RPMI8226 (cell line): ENCODE data around the gene STRN4.
"Not testable (repeated sequence)": the region's sequence is repeated elsewhere in the genome, so short reads cannot be mapped to it uniquely, and the experiment has no call there.

Source experiments
- DNase-seq: peaks from one replicate; pipeline ENCODE4 v3.0.0-alpha.2; 2015

The STRN4 gene

DNA sequence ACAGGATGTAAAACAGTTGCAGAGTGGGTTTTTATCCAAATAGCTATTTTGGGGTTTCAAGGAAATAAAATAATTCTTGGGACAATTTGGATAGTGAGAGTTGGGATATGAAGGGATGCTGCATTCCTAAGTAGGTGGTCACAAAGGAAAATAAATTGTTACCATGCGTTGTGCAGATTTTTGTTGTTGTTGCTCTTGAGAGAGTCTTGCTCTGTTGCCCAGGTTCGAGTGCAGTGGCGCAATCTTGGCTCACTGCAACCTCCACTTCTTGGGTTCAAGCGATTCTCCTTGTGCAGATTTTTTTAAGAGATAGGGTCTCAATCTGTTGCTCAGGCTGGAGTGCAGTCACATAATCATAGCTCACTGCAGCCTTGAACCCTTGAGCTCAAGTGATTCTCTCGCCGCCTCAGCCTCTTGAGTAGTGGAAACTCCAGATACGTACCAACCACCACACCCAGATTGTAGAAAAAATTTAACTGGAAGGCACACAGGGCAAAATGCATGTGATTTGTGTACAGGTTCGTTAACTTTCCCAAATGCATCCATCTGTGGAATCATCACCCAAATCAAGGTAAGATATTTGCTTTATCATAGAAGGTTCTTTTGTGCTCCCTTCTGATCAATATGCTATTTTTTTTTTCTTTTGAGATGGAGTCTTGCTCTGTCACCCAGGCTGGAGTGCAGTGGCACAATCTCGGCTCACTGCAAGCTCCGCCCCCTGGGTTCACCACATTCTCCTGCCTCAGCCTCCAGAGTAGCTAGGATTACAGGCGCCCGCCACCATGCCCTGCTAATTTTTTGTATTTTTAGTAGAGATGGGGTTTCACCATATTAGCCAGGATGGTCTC is 26.1 kb upstream of the STRN4 start:
- DNase-seq: no peak

DNA sequence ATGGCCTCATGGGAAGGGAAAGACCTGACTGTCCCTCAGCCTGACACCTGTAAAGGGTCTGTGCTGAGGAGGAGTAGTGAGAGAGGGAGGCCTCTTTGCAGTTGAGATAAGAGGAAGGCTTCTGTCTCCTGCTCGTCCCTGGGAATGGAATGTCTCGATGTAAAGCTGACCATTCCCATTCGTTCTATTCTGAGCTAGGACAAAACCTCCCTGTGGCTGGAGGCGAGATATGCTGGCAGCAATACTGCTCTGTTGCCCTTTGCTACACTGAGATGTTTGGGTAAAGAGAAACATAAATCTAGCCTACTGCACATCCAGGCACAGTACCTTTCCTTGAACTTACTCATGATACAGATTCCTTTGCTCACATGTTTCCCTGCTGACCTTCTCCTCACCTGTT is 22.5 kb upstream of the STRN4 start:
- not testable (repeated sequence) for DNase-seq

DNA sequence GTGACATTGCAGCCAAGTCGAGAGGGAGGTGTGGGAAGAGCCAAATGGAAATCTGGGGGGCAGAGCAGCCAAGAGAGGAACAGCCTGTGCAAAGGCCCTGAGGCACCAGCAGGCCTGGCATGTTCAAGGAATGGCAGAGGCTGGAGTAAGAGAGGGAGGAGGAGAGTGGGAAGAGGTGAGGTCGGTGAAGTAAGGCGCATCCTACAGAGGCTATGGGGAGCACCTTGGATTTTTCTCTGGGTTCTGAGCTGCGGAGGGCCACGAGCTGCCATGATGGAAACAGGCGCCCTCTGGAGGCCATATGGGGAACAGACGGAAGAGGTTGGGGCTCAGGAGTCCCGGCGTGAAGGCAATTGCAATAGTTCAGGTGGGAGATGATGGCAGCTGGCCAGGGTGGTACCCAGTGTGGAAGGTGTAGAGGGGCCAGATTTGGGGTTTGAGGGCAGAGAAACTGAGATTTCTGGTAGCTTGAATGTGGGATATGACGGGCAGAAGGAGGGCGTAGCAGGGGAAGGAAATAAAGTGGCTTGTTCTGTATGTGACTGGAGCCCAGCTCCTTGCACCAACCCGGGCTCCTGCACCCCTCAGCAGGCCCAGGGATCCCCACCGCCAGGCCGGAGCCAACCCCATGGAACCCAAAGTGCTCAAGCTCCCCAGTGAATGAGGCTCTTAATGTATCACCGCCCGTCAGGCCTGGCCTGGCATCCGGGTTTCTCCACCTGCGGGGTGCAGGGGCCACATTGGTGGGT is 20.5 kb upstream of the STRN4 start:
- peak; percentile 58 for DNase-seq

DNA sequence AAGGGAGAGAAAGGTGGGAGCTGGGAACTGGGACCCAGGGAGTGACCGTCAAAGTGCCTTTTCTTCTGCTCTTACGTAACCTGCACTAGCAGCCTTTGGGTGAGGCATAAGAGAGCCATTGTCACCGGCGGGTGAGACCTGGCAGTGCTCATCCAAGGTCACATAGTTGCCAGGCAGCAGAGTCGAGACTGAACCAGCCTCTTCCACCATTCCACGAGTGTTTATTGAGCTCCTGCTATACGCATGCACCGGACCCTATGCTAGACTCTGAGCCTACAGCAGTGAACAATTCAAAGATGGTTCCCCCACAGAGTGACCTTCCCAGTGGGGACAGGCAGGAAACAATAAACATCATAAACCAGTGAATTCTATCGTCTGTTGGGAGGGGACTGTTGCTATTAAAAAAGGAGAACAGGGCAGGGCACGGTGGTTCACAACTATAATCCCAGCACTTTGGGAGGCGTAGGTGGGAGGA is 18.6 kb upstream of the STRN4 start:
- DNase-seq: no peak

DNA sequence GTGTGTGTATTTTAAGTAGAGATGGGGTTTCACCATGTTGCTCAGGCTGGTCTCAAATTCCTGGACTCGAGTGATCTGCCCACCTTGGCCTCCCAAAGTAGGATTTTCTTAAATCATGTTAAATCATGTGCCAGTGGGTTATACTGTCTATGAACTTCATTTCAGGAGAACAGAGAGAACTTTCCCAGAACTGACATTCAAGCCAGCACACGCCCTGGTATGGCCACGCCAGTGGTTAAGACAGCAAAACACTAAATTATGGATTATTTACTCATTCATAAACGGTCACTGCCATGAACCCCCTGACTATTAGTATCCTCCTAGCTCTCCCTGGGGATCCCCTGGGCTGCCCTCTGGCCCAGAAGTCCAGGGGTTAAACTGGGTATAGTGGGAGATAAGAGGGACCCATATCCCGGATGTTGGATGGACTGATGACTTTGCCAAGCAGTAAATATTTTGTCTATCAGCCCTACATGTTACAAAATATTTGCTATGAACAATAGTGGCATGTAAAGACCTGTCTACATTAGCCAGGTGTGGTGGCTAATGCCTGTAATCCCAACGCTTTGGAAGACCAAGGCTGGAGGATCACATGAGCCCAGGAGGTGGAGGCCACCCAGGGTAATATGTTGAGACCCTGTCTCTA is 16.1 kb upstream of the STRN4 start:
- DNase-seq: no peak

DNA sequence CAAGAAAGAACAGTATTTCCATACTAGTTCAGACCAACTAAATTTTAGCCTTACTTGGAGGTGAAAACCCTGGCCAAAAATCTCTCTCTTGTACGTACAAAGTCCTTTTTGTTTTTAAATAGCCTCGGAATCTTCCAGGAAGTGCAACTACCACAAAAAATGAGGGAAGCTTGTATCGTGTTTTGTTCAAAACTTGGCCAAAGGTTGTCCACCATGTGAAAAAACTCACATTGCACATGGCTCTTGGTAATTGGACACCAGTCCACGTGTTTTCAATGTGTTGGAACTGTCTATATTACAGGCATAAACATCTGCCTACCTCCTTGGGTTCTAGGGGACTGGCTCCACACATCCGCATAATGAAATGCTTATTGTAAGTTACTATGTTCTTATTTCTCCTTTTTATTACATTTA is 15.2 kb upstream of the STRN4 start:
- no peak for DNase-seq

DNA sequence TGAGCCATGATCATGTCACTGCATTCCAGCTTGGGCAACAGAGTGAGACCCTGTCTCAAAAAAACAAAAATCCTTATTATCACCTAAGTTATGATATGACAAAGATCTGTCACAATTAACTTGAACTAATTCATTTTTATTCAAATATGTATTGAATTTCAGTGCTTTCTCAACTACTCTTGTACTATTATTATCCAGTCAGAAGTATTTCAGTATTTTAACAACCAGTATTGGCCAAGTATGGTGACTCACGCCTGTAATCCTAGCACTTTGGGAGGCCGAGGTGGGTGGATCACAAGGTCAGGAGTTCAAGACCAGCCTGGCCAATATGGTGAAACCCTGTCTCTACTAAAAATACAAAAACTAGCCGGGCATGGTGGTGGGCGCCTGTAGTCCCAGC is 14.6 kb upstream of the STRN4 start:
- DNase-seq: not testable (repeated sequence)

DNA sequence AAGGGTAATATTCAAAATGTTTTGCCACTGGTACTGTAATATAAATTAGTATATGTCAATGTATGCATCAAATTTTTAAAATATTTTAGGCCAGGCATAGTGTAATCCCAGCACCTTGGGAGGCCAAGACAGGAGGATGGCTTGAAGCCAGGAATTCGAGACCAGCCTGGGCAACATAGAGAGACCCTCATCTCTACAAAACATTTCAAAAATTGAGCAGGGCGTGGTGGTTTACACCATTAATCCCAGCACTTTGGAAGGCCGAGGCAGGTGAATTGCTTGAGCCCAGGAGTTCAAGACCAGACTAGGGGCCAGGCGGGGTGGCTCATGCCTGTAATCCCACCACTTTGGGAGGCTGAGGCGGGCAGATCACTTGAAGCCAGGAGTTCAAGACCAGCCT is 14.1 kb upstream of the STRN4 start:
- no peak for DNase-seq

DNA sequence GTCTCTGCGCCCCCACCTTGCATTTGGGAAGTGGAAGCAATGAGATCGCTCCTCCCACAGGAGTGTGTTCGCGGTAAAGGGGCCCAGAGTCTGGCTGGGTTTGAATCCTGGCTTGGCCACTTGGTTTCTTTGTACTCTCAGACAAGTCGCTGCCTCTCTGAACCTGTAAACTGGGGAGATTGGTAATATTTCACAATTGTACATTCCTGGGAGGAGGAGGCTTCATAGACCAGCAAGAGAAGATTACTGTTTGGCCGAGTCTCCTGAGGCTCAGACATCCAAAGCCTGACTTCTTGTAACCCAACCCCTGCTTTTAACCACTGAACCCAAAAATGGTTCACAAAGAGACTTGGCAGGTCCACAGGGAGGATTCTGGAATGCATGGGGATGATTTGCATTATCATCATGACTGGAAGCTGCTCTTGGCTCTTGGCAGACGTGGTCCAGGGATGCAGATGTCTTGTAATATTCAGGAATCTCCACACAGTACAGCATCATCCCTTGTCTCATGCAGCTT is 13.6 kb upstream of the STRN4 start:
- DNase-seq: no peak

DNA sequence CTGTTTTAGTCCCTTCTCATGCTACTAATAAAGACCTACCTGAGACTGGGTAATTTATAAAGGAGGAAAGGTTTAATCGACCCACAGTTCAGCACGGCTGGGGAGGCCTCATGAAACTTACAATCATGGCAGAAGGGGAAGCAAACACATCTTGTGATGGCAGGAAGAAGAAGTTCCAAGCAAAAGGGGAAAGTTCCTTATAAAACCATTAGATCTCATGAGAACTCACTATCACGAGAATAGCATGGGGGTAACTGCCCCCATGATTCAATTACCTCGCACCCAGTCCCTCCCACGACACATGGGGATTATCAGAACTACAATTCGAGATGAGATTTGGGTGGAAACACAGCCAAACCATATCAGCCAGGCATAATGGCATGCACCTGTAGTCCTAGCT is 13.0 kb upstream of the STRN4 start:
- DNase-seq: no peak

DNA sequence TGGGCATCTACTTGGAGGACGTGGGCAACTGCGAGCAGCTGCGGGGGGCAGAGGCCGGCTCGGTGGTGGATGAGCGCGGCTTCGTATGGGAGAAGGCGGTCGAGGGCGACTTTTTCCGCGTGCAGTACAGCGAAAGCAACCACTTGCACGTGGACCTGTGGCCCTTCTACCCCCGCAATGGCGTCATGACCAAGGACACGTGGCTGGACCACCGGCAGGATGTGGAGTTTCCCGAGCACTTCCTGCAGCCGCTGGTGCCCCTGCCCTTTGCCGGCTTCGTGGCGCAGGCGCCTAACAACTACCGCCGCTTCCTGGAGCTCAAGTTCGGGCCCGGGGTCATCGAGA is 10.3 kb upstream of the STRN4 start:
- no peak for DNase-seq

DNA sequence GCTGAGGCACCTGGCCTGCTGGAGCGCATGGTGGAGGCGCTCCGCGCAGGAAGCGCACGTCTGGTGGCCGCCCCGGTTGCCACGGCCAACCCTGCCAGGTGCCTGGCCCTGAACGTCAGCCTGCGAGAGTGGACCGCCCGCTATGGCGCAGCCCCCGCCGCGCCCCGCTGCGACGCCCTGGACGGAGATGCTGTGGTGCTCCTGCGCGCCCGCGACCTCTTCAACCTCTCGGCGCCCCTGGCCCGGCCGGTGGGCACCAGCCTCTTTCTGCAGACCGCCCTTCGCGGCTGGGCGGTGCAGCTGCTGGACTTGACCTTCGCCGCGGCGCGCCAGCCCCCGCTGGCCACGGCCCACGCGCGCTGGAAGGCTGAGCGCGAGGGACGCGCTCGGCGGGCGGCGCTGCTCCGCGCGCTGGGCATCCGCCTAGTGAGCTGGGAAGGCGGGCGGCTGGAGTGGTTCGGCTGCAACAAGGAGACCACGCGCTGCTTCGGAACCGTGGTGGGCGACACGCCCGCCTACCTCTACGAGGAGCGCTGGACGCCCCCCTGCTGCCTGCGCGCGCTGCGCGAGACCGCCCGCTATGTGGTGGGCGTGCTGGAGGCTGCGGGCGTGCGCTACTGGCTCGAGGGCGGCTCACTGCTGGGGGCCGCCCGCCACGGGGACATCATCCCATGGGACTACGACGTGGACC is 9.7 kb upstream of the STRN4 start:
- DNase-seq: no peak

DNA sequence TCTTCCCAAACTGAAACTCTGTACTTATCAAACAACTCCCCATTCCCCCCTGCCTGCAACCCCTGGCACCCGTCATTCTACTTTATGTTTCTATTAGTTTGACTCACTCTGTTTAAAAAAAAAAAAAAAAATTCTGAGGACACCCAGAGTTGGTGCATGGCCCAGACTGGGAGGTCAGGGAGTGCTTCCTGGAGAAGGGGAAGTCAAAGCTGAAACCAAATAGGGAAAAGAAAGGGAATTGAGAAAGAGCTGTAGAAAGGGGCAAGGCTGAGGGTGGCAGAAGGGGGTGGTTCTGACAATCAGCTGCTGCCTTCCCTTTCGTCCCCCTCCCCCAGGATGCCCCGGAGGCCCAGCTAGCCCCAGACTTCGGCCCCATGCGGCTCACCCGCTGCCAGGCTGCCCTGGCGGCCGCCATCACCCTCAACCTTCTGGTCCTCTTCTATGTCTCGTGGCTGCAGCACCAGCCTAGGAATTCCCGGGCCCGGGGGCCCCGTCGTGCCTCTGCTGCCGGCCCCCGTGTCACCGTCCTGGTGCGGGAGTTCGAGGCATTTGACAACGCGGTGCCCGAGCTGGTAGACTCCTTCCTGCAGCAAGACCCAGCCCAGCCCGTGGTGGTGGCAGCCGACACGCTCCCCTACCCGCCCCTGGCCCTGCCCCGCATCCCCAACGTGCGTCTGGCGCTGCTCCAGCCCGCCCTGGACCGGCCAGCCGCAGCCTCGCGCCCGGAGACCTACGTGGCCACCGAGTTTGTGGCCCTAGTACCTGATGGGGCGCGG is 9.0 kb upstream of the STRN4 start:
- DNase-seq: no peak

DNA sequence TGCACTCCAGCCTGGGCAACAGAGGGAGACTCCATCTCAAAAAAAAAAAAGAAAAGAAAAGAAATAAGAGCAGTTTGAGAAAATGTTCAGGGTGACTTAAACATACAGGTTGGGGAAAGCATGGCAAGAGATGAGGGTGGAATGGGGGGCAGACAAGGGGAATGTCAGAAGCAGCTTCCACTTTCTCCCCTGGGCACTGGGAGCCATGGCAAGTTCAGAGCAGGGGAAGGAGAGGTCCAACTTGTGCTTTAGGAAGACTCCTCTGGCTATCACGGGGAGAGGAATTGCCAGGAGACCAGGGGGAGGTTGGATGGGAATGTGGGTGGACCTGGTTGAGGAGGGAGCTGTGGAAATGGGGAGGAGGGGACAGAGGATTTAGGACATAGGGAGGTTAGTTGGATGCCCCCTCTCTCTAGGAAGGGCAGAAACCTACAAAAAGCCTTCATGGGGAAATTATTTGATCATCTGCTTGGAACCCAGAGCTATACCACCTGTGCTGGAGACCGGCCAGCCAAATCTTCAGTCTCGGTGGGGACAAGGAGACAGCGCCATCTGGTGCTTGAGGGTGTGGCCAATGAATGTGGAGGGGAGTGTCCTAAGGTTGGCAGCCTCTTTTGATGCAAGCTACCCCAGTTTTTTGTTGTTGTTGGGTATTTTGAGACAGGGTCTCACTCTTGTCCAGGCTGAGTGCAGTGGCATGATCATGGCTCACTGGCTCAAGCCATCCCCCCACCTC is 7.3 kb upstream of the STRN4 start:
- peak; percentile 88 for DNase-seq

DNA sequence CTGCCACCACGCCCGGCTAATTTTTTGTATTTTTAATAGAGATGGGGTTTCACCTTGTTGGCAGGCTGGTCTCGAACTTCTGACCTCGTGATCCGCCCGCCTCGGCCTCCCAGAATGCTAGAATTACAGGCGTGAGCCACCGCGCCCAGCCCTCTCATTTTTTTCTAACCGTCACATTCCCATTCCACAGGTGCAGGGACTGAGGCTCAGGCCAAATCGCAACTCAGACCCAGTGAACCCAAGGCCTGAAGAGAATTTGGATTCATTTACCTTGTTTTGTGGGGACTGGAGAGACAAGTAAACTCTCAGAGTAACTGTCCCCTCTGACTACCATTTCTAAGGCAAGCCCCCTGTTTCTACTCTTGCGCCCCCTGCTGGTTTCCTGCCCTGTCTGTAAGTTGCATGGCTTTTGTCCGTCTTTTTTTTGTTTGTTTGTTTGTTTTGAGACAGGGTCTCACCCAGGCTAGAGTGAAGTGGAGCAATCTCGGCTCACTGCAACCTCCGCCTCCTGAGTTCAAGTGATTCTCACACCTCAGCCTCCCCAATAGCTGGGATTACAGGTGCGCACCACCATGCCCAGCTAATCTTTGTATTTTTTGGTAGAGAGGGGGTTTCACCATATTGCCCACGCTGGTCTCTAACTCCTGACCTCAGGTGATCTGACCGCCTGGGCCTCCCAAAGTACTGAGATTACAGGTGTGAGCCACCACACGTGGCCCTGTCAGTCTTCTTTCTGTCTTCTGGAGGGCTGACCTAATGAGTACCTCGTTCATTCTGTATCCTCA is 2.3 kb upstream of the STRN4 start:
- peak; percentile 55 for DNase-seq

DNA sequence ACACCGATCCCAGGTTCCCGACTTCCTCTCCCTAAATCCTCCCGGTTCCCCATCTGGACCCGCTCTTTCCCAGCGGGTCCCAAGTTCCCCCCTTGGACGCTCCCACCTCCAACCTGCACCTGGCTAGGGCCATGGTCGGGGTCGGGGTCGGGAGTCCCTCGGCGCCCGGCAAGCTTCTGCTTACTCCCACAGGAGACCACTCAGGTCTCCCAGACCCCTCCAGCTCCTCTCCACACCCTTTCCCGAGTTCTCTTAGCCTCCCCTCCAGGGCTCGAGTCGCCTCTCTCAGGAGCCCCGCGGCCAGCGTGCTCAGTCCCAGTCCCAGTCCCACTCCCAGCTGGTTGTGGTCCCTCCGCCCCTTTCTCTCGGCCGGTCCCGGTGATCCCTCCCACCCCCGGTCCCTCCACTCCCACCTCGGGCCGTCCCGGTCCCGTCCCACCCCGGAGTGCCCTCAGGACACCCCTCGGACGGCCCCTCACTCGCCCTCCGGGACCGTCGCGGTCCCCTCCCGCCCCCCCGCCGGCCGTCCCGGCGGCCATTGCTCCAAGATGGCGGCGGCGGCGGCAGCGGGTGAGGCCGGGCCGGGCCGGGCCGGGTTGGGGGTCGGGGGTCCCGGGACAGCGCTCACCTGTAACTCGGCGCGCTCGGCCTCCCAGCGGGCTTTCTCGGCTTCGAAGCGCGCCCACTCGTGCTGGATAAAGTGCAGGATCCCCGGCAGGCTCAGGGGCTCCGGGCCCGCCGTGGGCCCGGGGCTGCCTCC is 549 bp downstream of the STRN4 start, which contains the start of gene FKRP:
TSS of gene FKRP (plus strand) at position 537 of the 760 bp plus-strand sequence. CDS start 9,394 bp downstream, outside the sequence.
- DNase-seq: peak; percentile 10

DNA sequence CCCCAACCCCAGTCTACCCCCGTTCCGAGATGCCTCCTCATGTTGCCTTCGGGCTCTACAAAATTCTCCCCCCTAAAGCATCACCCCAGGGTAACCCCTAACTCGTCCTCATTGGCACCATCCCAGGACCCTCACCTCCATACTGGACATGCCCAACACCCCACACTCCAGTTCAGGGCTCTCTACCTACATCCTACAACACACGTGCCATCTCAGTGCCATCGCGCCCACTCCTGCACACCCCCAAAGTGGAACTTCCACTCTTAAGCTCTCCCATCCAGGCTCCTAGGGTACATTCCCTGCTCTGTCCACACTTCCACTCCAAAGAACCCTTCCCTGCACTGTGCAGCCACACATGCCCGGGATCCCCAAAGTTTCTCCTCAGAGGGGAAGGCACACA is 1.2 kb downstream of the STRN4 start:
- no peak for DNase-seq

DNA sequence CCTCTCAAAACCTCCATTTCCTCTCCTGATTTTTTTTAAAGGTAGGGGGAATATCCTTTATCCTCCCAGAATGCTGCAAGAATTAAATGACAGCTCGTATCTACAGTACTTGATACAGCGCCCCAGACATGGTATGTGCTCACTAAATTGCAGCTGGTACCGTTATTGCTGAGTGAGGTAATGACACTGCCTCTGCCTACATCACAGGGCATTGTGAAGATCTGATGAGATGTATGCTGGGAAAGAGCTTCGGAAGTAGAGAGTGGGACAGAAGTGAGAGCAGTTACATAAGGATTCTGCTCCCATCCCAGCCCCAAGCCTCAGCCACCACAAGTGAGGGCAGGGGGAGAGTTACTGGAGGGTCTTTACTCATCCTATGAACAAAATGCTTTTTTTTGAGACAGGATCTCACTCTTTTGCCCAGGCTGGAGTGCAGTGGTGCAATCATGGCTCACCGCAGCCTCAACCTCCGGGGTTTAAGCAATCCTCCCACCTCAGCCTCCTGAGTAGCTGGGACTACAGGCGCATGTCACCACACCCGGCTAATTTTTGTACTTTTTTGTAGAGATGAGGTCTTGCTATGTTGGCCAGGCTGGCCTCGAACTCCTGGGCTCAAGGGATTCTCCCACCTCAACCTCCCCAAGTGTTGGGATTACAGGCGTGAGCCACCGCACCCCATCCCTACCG is 2.1 kb downstream of the STRN4 start:
- no peak for DNase-seq

DNA sequence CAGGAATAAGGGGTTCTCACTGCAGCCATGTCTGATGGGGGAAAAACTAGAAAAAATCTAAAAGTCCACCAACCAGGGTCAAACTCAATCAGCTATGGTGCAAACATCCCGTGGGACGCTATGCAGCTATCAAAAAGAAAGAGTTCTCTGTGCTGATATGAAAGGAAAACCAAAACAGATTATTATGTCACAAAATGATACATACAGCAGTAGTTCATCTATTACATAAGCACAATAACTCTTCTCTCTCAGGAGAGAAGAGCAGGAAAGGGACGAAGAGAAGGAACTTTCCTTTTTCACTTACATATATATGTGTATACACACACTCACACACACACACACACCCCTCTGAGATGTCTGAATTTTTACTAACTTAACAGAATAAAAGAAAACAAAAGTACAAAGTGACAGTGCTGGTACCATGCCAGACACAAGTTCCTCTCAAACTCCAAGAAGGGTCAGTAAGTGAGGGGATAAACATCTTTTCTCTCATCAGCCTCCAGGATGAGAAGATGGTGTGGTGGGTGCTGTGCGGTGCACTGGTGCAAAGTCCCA is 3.2 kb downstream of the STRN4 start:
- no peak for DNase-seq
